LNCaP clone FGC (cell line): ENCODE results near the gene ATRN.

ENCODE experiments used
- DNase-seq: peaks from one replicate; pipeline ENCODE4 v3.0.0-alpha.2; 2011; ENCODE audit warnings: low read depth
- H3K4me3 ChIP-seq: 2 replicates; pipeline ENCODE4 v1.5.1; 2011; ENCODE audit warnings: mild to moderate bottlenecking, low read depth, low read length, control low read depth
- CTCF ChIP-seq: IDR thresholded peaks from 2 replicates; pipeline ENCODE4 v1.5.1; 2012; ENCODE audit warnings: mild to moderate bottlenecking; ENCODE audit not compliant: control insufficient read depth, insufficient read depth; ENCODE audit errors: extremely low read depth

Gene ATRN

DNA sequence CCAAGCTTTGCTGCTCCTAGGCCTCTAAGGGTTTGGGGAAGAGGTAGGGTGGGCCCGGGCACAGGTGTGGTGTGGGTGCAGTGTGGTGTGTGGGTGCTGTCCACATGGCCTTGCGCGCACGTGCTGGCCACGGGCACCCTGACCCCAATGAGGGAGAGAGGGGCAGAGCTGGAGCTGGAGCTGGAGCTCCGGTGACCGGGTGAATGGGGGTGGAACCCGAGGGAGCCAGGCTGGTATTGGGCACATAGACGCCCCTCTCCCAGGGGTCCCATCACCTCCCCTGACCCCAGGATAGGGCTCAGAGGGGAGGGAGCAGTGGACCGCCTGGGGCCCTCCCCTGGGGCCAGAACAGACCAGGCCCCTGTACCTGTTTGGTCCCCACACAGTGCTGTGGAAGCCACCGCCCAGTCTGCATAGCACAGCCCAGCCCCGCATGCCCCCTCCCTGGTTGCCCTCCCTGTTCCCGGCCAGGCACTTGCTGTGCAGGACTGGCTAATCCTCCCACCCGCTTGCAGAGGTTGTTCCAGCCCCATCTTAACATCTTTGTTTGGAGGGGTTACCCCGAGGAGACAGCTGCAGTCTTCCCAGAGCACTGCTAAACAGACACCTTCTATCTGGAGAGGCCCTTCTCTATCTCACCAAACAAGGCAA is 210.0 kb downstream of the ATRN start:
- TF ChIP-seq CTCF, result no peak
- no peak overlapping the region for H3K4me3 ChIP-seq
- no peak for DNase-seq

GRCh38 chr20:3681352-3681930 is 210.6 kb downstream of the ATRN start:
- no peak for TF ChIP-seq CTCF
- DNase-seq, result no peak
- H3K4me3 ChIP-seq, result 0 out of 2 replicates have a peak overlapping the region, but pooled peaks have one; percentile 28

GRCh38 chr20:3681931-3682781 is 211.3 kb downstream of the ATRN start, which contains the start of gene ADAM33:
ADAM33 (minus strand) TSS chr20:3682010; CDS start chr20:3682004, 6 bp downstream.
- DNase-seq, result no peak
- no peak for TF ChIP-seq CTCF
- 0 out of 2 replicates have a peak within 1 kb of the TSS, but pooled peaks have one; percentile 28 for H3K4me3 ChIP-seq

DNA sequence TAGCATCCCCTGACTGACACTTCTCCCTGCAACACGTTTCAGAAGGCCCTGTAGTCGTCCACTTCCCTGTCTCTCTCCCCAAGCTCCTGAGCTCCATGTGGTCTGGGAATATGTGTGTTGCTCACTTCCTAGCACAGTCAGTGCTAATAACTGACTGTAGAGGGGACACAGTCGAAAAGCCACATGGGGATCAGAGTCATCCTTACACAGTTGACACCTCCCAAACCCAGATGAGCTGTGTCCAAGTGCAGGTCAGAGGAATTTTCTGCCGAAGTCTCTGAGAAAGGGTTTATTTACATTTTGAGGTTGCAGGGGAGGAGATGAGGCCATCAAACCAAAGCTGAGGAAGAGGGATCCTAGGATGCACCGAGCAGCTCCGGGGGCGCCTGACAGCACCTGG is 214.5 kb downstream of the ATRN start:
- TF ChIP-seq CTCF, result no peak
- H3K4me3 ChIP-seq, result no peak overlapping the region
- no peak for DNase-seq

GRCh38 chr20:3686421-3686820 is 215.6 kb downstream of the ATRN start:
- DNase-seq, result no peak
- no peak for TF ChIP-seq CTCF
- H3K4me3 ChIP-seq, result no peak overlapping the region

DNA sequence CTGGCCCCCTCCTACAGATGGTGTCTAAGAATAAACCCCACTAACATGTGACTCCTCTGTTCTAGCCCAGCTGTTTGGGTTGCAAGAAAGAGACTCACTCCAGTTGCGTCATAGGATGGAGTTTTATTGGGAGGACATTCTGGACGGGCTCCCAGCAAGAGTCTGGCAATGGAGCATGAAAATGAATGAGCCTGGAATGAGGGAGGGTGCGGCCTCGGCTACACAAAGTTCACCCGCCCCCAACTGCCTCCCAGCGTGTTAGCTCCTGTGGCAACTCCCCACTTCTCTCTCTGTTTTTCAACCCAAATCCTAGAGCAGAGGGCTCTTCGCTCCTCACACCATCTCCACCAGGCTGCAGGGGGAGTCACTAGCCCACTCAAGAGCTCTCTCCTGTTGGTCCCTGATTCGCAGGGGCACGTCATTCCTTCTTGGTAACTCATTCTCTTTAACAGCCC is 216.1 kb downstream of the ATRN start:
- DNase-seq, result peak; percentile 31
- 0 out of 2 replicates have a peak, but pooled peaks have one; percentile 0 for TF ChIP-seq CTCF
- no peak overlapping the region for H3K4me3 ChIP-seq
